MM.1S (cell line): Measurements from ENCODE around the gene PROM2.

Source experiments
- DNase-seq: peaks from one replicate; pipeline ENCODE4 v3.0.0-alpha.2; 2015
- H2AFZ ChIP-seq: fragments of 300-600 bp; sonication (generic); 2 replicates; pipeline ENCODE4 v1.6.0; 2016; ENCODE audit warnings: antibody characterized with exemption, low read length
- H3F3A ChIP-seq: fragments of 300-600 bp; sonication (generic); 2 replicates; pipeline ENCODE4 v1.6.1; 2016; ENCODE audit warnings: mild to moderate bottlenecking, antibody characterized with exemption, low read length, moderate library complexity, mixed read lengths; ENCODE audit not compliant: insufficient read depth
- H3K27ac ChIP-seq: fragments of 300-600 bp; sonication (generic); 2 replicates; pipeline ENCODE4 v1.5.1; 2016; ENCODE audit warnings: mild to moderate bottlenecking, low read length
- H3K27me3 ChIP-seq: fragments of 300-600 bp; sonication (generic); replicated peaks from 2 replicates; pipeline ENCODE4 v1.6.0; 2016; ENCODE audit warnings: low read length; ENCODE audit not compliant: insufficient read depth
- H3K36me3 ChIP-seq: fragments of 300-600 bp; sonication (generic); replicated peaks from 2 replicates; pipeline ENCODE4 v1.6.1; 2016; ENCODE audit warnings: mild to moderate bottlenecking, low read length, mixed read lengths; ENCODE audit not compliant: insufficient read depth
- H3K4me1 ChIP-seq: fragments of 300-600 bp; sonication (generic); 2 replicates; pipeline ENCODE4 v1.6.1; 2016; ENCODE audit warnings: low read length, mixed read lengths
- H3K4me2 ChIP-seq: fragments of 300-600 bp; sonication (generic); 2 replicates; pipeline ENCODE4 v1.6.0; 2016; ENCODE audit warnings: low read depth, low read length
- H3K4me3 ChIP-seq: fragments of 300-600 bp; sonication (generic); 2 replicates; pipeline ENCODE4 v1.5.1; 2016; ENCODE audit warnings: low read length, mixed read lengths
- H3K79me2 ChIP-seq: fragments of 300-600 bp; sonication (generic); 2 replicates; pipeline ENCODE4 v1.6.1; 2016; ENCODE audit warnings: mixed run types, low read length, mixed read lengths
- H3K9ac ChIP-seq: fragments of 300-600 bp; sonication (generic); 2 replicates; pipeline ENCODE4 v1.6.1; 2016; ENCODE audit warnings: low read length, mixed read lengths
- H3K9me2 ChIP-seq: fragments of 300-600 bp; sonication (generic); replicated peaks from 2 replicates; pipeline ENCODE4 v1.6.1; 2016; ENCODE audit warnings: mild to moderate bottlenecking, low read length, mixed read lengths; ENCODE audit not compliant: insufficient read depth
- H3K9me3 ChIP-seq: fragments of 300-600 bp; sonication (generic); replicated peaks from 2 replicates; pipeline ENCODE4 v1.6.1; 2016; ENCODE audit warnings: mild to moderate bottlenecking, low read length, mixed read lengths; ENCODE audit not compliant: insufficient read depth
- H4K20me1 ChIP-seq: fragments of 300-600 bp; sonication (generic); 2 replicates; pipeline ENCODE4 v1.6.1; 2016; ENCODE audit warnings: mild to moderate bottlenecking, low read length, moderate library complexity, mixed read lengths; ENCODE audit not compliant: insufficient read depth
- EZH2 ChIP-seq: fragments of 300-600 bp; sonication (generic); optimal IDR thresholded peaks from 2 replicates; pipeline ENCODE3; 2017; ENCODE audit warnings: low read depth, mild to moderate bottlenecking, antibody characterized with exemption, low read length, mixed read lengths
- EZH2phosphoT487 ChIP-seq: fragments of 300-600 bp; sonication (generic); IDR thresholded peaks from 2 replicates; pipeline ENCODE4 v1.6.1; 2018; ENCODE audit warnings: antibody characterized with exemption, low read length
- TF ChIP-seq, protein P1 (sequence below): fragments of 300-600 bp; sonication (generic); IDR thresholded peaks from 2 replicates; pipeline ENCODE4 v1.5.1; 2016; ENCODE audit warnings: antibody characterized with exemption, low read length, mixed read lengths

The PROM2 gene

DNA sequence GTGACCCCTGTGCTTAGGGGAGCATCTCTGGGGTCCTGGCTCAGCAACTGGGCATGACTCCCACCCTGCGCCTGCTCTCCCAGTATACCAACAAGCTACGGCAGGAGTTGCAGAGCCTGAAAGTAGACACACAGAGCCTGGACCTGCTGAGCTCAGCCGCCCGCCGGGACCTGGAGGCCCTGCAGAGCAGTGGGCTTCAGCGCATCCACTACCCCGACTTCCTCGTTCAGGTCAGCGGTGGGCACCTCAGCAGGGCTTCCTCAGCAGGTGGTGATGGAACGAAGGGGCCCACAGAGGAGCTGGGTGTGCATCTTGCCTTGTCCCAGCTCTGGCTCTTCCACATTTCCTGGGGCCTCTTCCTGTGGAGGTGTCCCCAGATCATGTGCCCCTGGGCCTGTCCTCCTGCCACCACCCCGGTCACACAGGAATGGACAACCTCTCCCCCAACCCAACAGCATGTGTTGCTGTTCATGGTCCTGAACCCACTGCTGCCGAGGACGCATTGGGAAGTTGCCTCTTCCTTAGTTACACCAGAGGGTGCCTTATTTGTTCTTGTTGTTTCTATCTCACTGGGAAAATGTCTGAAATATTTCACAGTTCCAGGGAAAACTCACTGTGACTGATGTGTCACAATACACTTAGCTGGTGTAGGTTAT, 10.8 kb downstream of the PROM2 start:
- no peak for DNase-seq
- Histone ChIP-seq H4K20me1 (no peaks in the 10 kb centered on the region), H3K4me3 (no peak overlapping the region), H3K79me2 (no peaks in the 10 kb centered on the region), H3K9me3 (no peaks in the 10 kb centered on the region), H3K4me2 (no peak overlapping the region), H3K36me3 (no peaks in the 10 kb centered on the region), H3F3A (no peaks in the 10 kb centered on the region), H3K4me1 (no peaks in the 10 kb centered on the region), H3K9ac (no peak overlapping the region), H3K27me3 (no peaks in the 10 kb centered on the region), H2AFZ (no peak overlapping the region), H3K27ac (no peak overlapping the region), H3K9me2 (no peaks in the 10 kb centered on the region)
- TF ChIP-seq EZH2 (no peak), EZH2phosphoT487 (no peak)
- TF ChIP-seq, protein P1, sequence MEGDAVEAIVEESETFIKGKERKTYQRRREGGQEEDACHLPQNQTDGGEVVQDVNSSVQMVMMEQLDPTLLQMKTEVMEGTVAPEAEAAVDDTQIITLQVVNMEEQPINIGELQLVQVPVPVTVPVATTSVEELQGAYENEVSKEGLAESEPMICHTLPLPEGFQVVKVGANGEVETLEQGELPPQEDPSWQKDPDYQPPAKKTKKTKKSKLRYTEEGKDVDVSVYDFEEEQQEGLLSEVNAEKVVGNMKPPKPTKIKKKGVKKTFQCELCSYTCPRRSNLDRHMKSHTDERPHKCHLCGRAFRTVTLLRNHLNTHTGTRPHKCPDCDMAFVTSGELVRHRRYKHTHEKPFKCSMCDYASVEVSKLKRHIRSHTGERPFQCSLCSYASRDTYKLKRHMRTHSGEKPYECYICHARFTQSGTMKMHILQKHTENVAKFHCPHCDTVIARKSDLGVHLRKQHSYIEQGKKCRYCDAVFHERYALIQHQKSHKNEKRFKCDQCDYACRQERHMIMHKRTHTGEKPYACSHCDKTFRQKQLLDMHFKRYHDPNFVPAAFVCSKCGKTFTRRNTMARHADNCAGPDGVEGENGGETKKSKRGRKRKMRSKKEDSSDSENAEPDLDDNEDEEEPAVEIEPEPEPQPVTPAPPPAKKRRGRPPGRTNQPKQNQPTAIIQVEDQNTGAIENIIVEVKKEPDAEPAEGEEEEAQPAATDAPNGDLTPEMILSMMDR, result no peak

- Histone ChIP-seq H3F3A (no peaks in the 10 kb centered on the region), H3K4me3 (no peak overlapping the region), H3K9me2 (no peaks in the 10 kb centered on the region), H3K9ac (no peak overlapping the region), H2AFZ (no peak overlapping the region), H3K27ac (no peak overlapping the region), H3K79me2 (no peaks in the 10 kb centered on the region), H3K9me3 (no peaks in the 10 kb centered on the region), H3K4me1 (no peaks in the 10 kb centered on the region), H3K36me3 (no peaks in the 10 kb centered on the region), H4K20me1 (no peaks in the 10 kb centered on the region), H3K27me3 (no peaks in the 10 kb centered on the region), H3K4me2 (no peak overlapping the region)
- TF ChIP-seq, protein P1, result no peak
- TF ChIP-seq EZH2phosphoT487 (no peak), EZH2 (no peak)
- DNase-seq, result no peak
Measured at GRCh38 chr2:95285542-95285932, 11.3 kb downstream of the PROM2 start.

DNA sequence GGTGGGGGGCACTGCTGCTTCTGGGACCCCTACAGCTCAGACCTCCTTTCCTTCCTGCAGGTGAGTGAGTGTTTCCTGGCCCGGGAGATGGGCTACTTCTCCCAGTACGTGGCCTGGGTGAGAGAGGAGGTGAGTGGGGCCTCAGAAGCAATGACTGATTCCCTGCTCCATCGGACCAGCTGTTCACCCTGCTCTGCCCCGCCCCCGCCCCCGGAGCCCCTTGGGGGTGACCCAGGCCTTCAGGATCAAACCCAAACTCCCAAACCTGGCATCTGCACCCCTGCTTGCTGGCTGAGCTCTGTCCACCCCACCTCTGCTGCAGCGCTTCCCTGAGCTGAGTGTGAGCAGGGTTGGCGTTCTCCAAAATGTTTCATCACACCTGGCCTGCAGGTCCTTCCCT, 13.1 kb downstream of the PROM2 start:
- TF ChIP-seq EZH2phosphoT487 (no peak), EZH2 (no peak)
- TF ChIP-seq, protein P1, result no peak
- no peak overlapping the region for H3K27ac ChIP-seq
- H3K4me1 ChIP-seq, result no peaks in the 10 kb centered on the region

More for the DNA sequence above, 13.1 kb downstream of the PROM2 start:
- Histone ChIP-seq H3K9me2 (no peaks in the 10 kb centered on the region), H3F3A (no peaks in the 10 kb centered on the region), H3K4me3 (no peak overlapping the region), H3K36me3 (no peaks in the 10 kb centered on the region), H3K4me2 (no peak overlapping the region), H3K9me3 (no peaks in the 10 kb centered on the region), H3K9ac (no peak overlapping the region), H4K20me1 (no peaks in the 10 kb centered on the region), H3K27me3 (no peaks in the 10 kb centered on the region), H3K79me2 (no peaks in the 10 kb centered on the region), H2AFZ (no peak overlapping the region)
- DNase-seq, result no peak
